ENCODE measurements around the gene TUSC1. TPM values are rescaled to one million over a fixed set of nuclear protein-coding genes. Genes with fewer than 3 reads are reported as not detected.
"Not testable (repeated sequence)": the region's sequence is repeated elsewhere in the genome, so short reads cannot be mapped to it uniquely, and the experiment has no call there.

Gene TUSC1
- total RNA-seq = 0.42 and 0.50 TPM in 2 replicates

GRCh38 chr9:25678147-25678666 lies at the start of gene TUSC1:
TUSC1 (minus strand) TSS chr9:25678444; CDS start chr9:25678312, 132 bp downstream.
- no peak within 1 kb of the TSS for H3K27ac Mint-ChIP-seq
- peak; percentile 61 for DNase-seq
- peak within 1 kb of the TSS; percentile 52 for H3K4me3 Mint-ChIP-seq

GRCh38 chr9:25726871-25727410 lies 48.7 kb upstream of the TUSC1 start:
- no peak for DNase-seq
- H3K9me3 Mint-ChIP-seq = peaks cover 12% of the 10 kb centered on the region
- intact Hi-C loops (cut with micrococcal nuclease) = no loop called here
- H3K27me3 Mint-ChIP-seq = no peaks in the 10 kb centered on the region
- H3K27ac Mint-ChIP-seq = no peak overlapping the region
- no peak overlapping the region for H3K4me3 Mint-ChIP-seq
- H3K4me1 Mint-ChIP-seq = no peaks in the 10 kb centered on the region
- no peaks in the 10 kb centered on the region for H3K36me3 Mint-ChIP-seq (ENCODE audit: low read depth)

More at GRCh38 chr9:25678147-25678666, at the start of gene TUSC1:
- peaks cover 4% of the 10 kb centered on the region for H3K9me3 Mint-ChIP-seq
- H3K4me1 Mint-ChIP-seq = no peaks in the 10 kb centered on the region
- H3K36me3 Mint-ChIP-seq (ENCODE audit: low read depth) = no peaks in the 10 kb centered on the region
- intact Hi-C loops (cut with micrococcal nuclease) = no loop called here
- H3K27me3 Mint-ChIP-seq = peaks cover 9% of the 10 kb centered on the region

- no peak overlapping the region for H3K27ac Mint-ChIP-seq
- intact Hi-C loops (cut with micrococcal nuclease) = no loop called here
- no peak overlapping the region for H3K4me3 Mint-ChIP-seq
- DNase-seq = no peak
- no peaks in the 10 kb centered on the region for H3K4me1 Mint-ChIP-seq
- H3K9me3 Mint-ChIP-seq = peaks cover 6% of the 10 kb centered on the region
- H3K27me3 Mint-ChIP-seq = no peaks in the 10 kb centered on the region
- H3K36me3 Mint-ChIP-seq (ENCODE audit: low read depth) = no peaks in the 10 kb centered on the region
Observed at GRCh38 chr9:25724424-25724823, 46.2 kb upstream of the TUSC1 start.

- peaks cover 4% of the 10 kb centered on the region for H3K9me3 Mint-ChIP-seq
- H3K27me3 Mint-ChIP-seq = no peaks in the 10 kb centered on the region
- no peak for DNase-seq
- no peaks in the 10 kb centered on the region for H3K36me3 Mint-ChIP-seq (ENCODE audit: low read depth)
- no peaks in the 10 kb centered on the region for H3K4me1 Mint-ChIP-seq
- intact Hi-C loops (cut with micrococcal nuclease) = no loop called here
- H3K4me3 Mint-ChIP-seq = no peak overlapping the region
- H3K27ac Mint-ChIP-seq = no peak overlapping the region
Observed at GRCh38 chr9:25716220-25716872, 38.1 kb upstream of the TUSC1 start.

- intact Hi-C loops (cut with micrococcal nuclease) = no loop called here
- no peaks in the 10 kb centered on the region for H3K4me1 Mint-ChIP-seq
- H3K36me3 Mint-ChIP-seq (ENCODE audit: low read depth) = no peaks in the 10 kb centered on the region
- no peak for DNase-seq
- no peaks in the 10 kb centered on the region for H3K9me3 Mint-ChIP-seq
- H3K27me3 Mint-ChIP-seq = no peaks in the 10 kb centered on the region
- no peak overlapping the region for H3K27ac Mint-ChIP-seq
- no peak overlapping the region for H3K4me3 Mint-ChIP-seq
Observed at GRCh38 chr9:25709941-25710340, 31.7 kb upstream of the TUSC1 start.

- intact Hi-C loops (cut with micrococcal nuclease) = no loop called here
Observed at GRCh38 chr9:25704800-25705199, 26.6 kb upstream of the TUSC1 start.

GRCh38 chr9:25703701-25704357 lies 25.6 kb upstream of the TUSC1 start:
- no peak for DNase-seq
- Mint-ChIP-seq H3K4me3 (no peak overlapping the region), H3K27ac (no peak overlapping the region), H3K9me3 (no peaks in the 10 kb centered on the region), H3K4me1 (no peaks in the 10 kb centered on the region), H3K36me3 (ENCODE audit: low read depth) (no peaks in the 10 kb centered on the region), H3K27me3 (no peaks in the 10 kb centered on the region)
- intact Hi-C loops (cut with micrococcal nuclease) = no loop called here

More at GRCh38 chr9:25704800-25705199, 26.6 kb upstream of the TUSC1 start:
- DNase-seq = no peak
- H3K27me3 Mint-ChIP-seq = no peaks in the 10 kb centered on the region
- no peaks in the 10 kb centered on the region for H3K9me3 Mint-ChIP-seq
- H3K27ac Mint-ChIP-seq = no peak overlapping the region
- no peaks in the 10 kb centered on the region for H3K4me1 Mint-ChIP-seq
- H3K36me3 Mint-ChIP-seq (ENCODE audit: low read depth) = no peaks in the 10 kb centered on the region
- H3K4me3 Mint-ChIP-seq = no peak overlapping the region

- H3K27me3 Mint-ChIP-seq = no peaks in the 10 kb centered on the region
- DNase-seq = no peak
- H3K4me3 Mint-ChIP-seq = no peak overlapping the region
- intact Hi-C loops (cut with micrococcal nuclease) = no loop called here
- no peaks in the 10 kb centered on the region for H3K36me3 Mint-ChIP-seq (ENCODE audit: low read depth)
- no peak overlapping the region for H3K27ac Mint-ChIP-seq
- no peaks in the 10 kb centered on the region for H3K9me3 Mint-ChIP-seq
- no peaks in the 10 kb centered on the region for H3K4me1 Mint-ChIP-seq
Observed at GRCh38 chr9:25702536-25702935, 24.3 kb upstream of the TUSC1 start.

- H3K4me1 Mint-ChIP-seq; H3K36me3 Mint-ChIP-seq (ENCODE audit: low read depth); H3K27me3 Mint-ChIP-seq; H3K9me3 Mint-ChIP-seq; H3K27ac Mint-ChIP-seq; H3K4me3 Mint-ChIP-seq; DNase-seq; intact Hi-C loops (cut with micrococcal nuclease): not testable (repeated sequence)
Observed at GRCh38 chr9:25700899-25701298, 22.7 kb upstream of the TUSC1 start.

- no peak for DNase-seq
- H3K4me3 Mint-ChIP-seq = no peak overlapping the region
- no peaks in the 10 kb centered on the region for H3K4me1 Mint-ChIP-seq
- no peaks in the 10 kb centered on the region for H3K27me3 Mint-ChIP-seq
- no peak overlapping the region for H3K27ac Mint-ChIP-seq
- intact Hi-C loops (cut with micrococcal nuclease) = no loop called here
- H3K9me3 Mint-ChIP-seq = no peaks in the 10 kb centered on the region
- no peaks in the 10 kb centered on the region for H3K36me3 Mint-ChIP-seq (ENCODE audit: low read depth)
Observed at GRCh38 chr9:25700430-25700829, 22.2 kb upstream of the TUSC1 start.

- no peak for DNase-seq
- no peak overlapping the region for H3K4me3 Mint-ChIP-seq
- H3K36me3 Mint-ChIP-seq (ENCODE audit: low read depth) = no peaks in the 10 kb centered on the region
- no peaks in the 10 kb centered on the region for H3K27me3 Mint-ChIP-seq
- intact Hi-C loops (cut with micrococcal nuclease) = loop anchor here (10.0 kb wide), 1 partner anchor 63 kb away; no protein-coding TSS in a partner anchor
- no peaks in the 10 kb centered on the region for H3K9me3 Mint-ChIP-seq
- no peak overlapping the region for H3K27ac Mint-ChIP-seq
- H3K4me1 Mint-ChIP-seq = no peaks in the 10 kb centered on the region
Observed at GRCh38 chr9:25691786-25692185, 13.5 kb upstream of the TUSC1 start.

- DNase-seq = no peak
- intact Hi-C loops (cut with micrococcal nuclease) = no loop called here
- H3K4me1 Mint-ChIP-seq = no peaks in the 10 kb centered on the region
- no peak overlapping the region for H3K4me3 Mint-ChIP-seq
- H3K36me3 Mint-ChIP-seq (ENCODE audit: low read depth) = no peaks in the 10 kb centered on the region
- no peak overlapping the region for H3K27ac Mint-ChIP-seq
- no peaks in the 10 kb centered on the region for H3K9me3 Mint-ChIP-seq
- H3K27me3 Mint-ChIP-seq = no peaks in the 10 kb centered on the region
Observed at GRCh38 chr9:25684321-25684720, 6.1 kb upstream of the TUSC1 start.

- Mint-ChIP-seq H3K27ac (no peak overlapping the region), H3K9me3 (peaks cover 4% of the 10 kb centered on the region), H3K4me3 (no peak overlapping the region), H3K36me3 (ENCODE audit: low read depth) (no peaks in the 10 kb centered on the region), H3K4me1 (no peaks in the 10 kb centered on the region), H3K27me3 (peaks cover 9% of the 10 kb centered on the region)
- DNase-seq = no peak
- intact Hi-C loops (cut with micrococcal nuclease) = no loop called here
Observed at GRCh38 chr9:25681266-25681665, 3.0 kb upstream of the TUSC1 start.

- Mint-ChIP-seq H3K9me3 (peaks cover 4% of the 10 kb centered on the region), H3K4me1 (no peaks in the 10 kb centered on the region), H3K4me3 (no peak overlapping the region), H3K36me3 (ENCODE audit: low read depth) (no peaks in the 10 kb centered on the region), H3K27me3 (peaks cover 9% of the 10 kb centered on the region), H3K27ac (no peak overlapping the region)
- intact Hi-C loops (cut with micrococcal nuclease) = no loop called here
- DNase-seq = no peak
Observed at GRCh38 chr9:25678846-25679360, 659 bp upstream of the TUSC1 start.
